Left lung (tissue), 10 donors: ENCODE results near the gene TMEM134. TPM values are rescaled to one million over a fixed set of nuclear protein-coding genes. Genes with fewer than 3 reads are reported as not detected.
A peak's percentile ranks its signal among the peaks of the same experiment; 100 is the strongest.

Source experiments
- ATAC-seq: fragments of 200-7000 bp; cut with Tn5 transposase; one replicate; pipeline ENCODE4 v1.9.1; 2020; ENCODE audit warnings: moderate library complexity
- DNase-seq, 4 donors: peaks; one replicate each; pipeline ENCODE4 v3.0.0-alpha.2; 2013 to 2020
- H3K27ac ChIP-seq, 2 donors: fragments of 200-600 bp; sonication (generic) in 1 of 2; one replicate each; pipeline versions ENCODE4 v1.5.0 to v1.8.0; 2020 to 2021
- H3K27me3 ChIP-seq, 2 donors: fragments of 200-600 bp; sonication (generic) in 1 of 2; one replicate each; pipeline versions ENCODE4 v1.5.0 to v1.8.0; 2020 to 2021
- H3K36me3 ChIP-seq, 2 donors: fragments of 200-600 bp; sonication (generic) in 1 of 2; one replicate each; pipeline versions ENCODE4 v1.5.0 to v1.8.0; 2020 to 2021
- H3K4me1 ChIP-seq, 2 donors: fragments of 200-600 bp; one replicate each; pipeline ENCODE4 v1.8.0; 2021
- H3K4me3 ChIP-seq, 2 donors: fragments of 200-600 bp; sonication (generic) in 1 of 2; one replicate each; pipeline versions ENCODE4 v1.5.0 to v1.8.0; 2020 to 2021; ENCODE audit warnings: mild to moderate bottlenecking in 1 of 2
- H3K9me3 ChIP-seq, 2 donors: fragments of 200-600 bp; sonication (generic) in 1 of 2; one replicate each; pipeline versions ENCODE4 v1.5.0 to v1.8.0; 2020 to 2021
- CTCF ChIP-seq, 2 donors: fragments of 200-600 bp; sonication (generic) in 1 of 2; IDR thresholded peaks; one replicate each; pipeline versions ENCODE4 v1.5.0 to v1.8.0; 2021; ENCODE audit warnings: antibody characterized with exemption in 2 of 2
- intact Hi-C, 2 donors: fragments of 100-400 bp; cut with DNase I; formaldehyde crosslinking; loops; one replicate each; pipeline versions ENCODE4 v1.11.2 to v1.14.2; 2022
- polyA plus RNA-seq, 6 donors: library from polyadenylated mRNA; unstranded; fragments of 120-200 nt; gene quantifications; one replicate each; pipeline ENCODE4 v1.2.1, GENCODE V29; 2013; ENCODE audit not compliant: insufficient read length in 6 of 6
- total RNA-seq, 2 donors: library from RNA; stranded (reverse); fragmentation: NEBNext Ultra II Directional; extraction: Animal tissue kit (Norgen Biotek cat#: 25700); gene quantifications; one replicate each; pipeline ENCODE4 v1.2.1, GENCODE V29; 2021
- donor health status: DM: no; HTN: yes; CAD: no.
- donor health status: DM: no; HTN: no; CAD: no.

The TMEM134 gene
- total and polyA plus RNA-seq, 8 donors = 33.4 to 51.8 (median 44.7) TPM

- peaks cover 24 to 55% of the 10 kb centered on the region in 2 donors for H3K4me1 ChIP-seq
- no peak for TF ChIP-seq CTCF (IDR thresholded peaks at IDR 0.05)
- ATAC-seq = peak; percentile 28
- intact Hi-C loops = loop anchor here in 1 of 2 donors (5.0 kb wide), 1 partner anchor 115 kb away; the partner anchor contains the start of gene RAD9A
- peak overlapping the region; percentile 83 to 94 for H3K4me3 ChIP-seq
- H3K27me3 ChIP-seq = peaks cover 0 to 41% of the 10 kb centered on the region in 2 donors
- peaks cover 0 to 12% of the 10 kb centered on the region in 2 donors for H3K36me3 ChIP-seq
- H3K27ac ChIP-seq = peak overlapping the region; percentile 97 to 99
- no peaks in the 10 kb centered on the region for H3K9me3 ChIP-seq
- no peak for DNase-seq
Observed at GRCh38 chr11:67507242-67507863, 38.3 kb upstream of the TMEM134 start.

- DNase-seq (peak in 1 of 4 donors; percentile 76), ATAC-seq (no peak)
- H3K36me3 ChIP-seq = peaks cover 0 to 20% of the 10 kb centered on the region in 2 donors
- intact Hi-C loops = loop anchor here in 1 of 2 donors (5.0 kb wide), 1 partner anchor 114 kb away; the partner anchor contains the start of gene RAD9A
- peaks cover 24 to 59% of the 10 kb centered on the region in 2 donors for H3K4me1 ChIP-seq
- H3K4me3 ChIP-seq = peak overlapping the region in 1 of 2 donors; percentile 94
- TF ChIP-seq CTCF (IDR thresholded peaks at IDR 0.05) = peak; percentile 5 to 18
- peaks cover 0 to 32% of the 10 kb centered on the region in 2 donors for H3K27me3 ChIP-seq
- peak overlapping the region; percentile 88 to 99 for H3K27ac ChIP-seq
- no peaks in the 10 kb centered on the region for H3K9me3 ChIP-seq
Observed at GRCh38 chr11:67506426-67507051, 37.5 kb upstream of the TMEM134 start.

- no peaks in the 10 kb centered on the region for H3K9me3 ChIP-seq
- ATAC-seq (peak; percentile 69), DNase-seq (peak; percentile 74 to 98 (median 93))
- H3K36me3 ChIP-seq = peaks cover 0 to 25% of the 10 kb centered on the region in 2 donors
- H3K4me3 ChIP-seq = peak overlapping the region in 1 of 2 donors; percentile 94
- TF ChIP-seq CTCF (IDR thresholded peaks at IDR 0.05) = peak; percentile 94 to 100
- H3K27ac ChIP-seq = peak overlapping the region; percentile 88 to 92
- H3K4me1 ChIP-seq = peaks cover 24 to 65% of the 10 kb centered on the region in 2 donors
- intact Hi-C loops = loop anchor here in 1 of 2 donors (5.0 kb wide), 1 partner anchor 114 kb away; the partner anchor contains the start of gene RAD9A
- H3K27me3 ChIP-seq = peaks cover 0 to 26% of the 10 kb centered on the region in 2 donors
Observed at GRCh38 chr11:67505605-67506396, 36.8 kb upstream of the TMEM134 start.

GRCh38 chr11:67504950-67505581 lies 36.0 kb upstream of the TMEM134 start, which contains the start of gene PITPNM1:
Gene PITPNM1 (minus strand): TSS chr11:67505363. CDS start chr11:67504180, 1,183 bp downstream.
- peaks cover 24 to 65% of the 10 kb centered on the region in 2 donors for H3K4me1 ChIP-seq
- H3K9me3 ChIP-seq = no peaks in the 10 kb centered on the region
- H3K4me3 ChIP-seq = peak within 1 kb of the TSS; percentile 50 to 94
- H3K36me3 ChIP-seq = peaks cover 0 to 27% of the 10 kb centered on the region in 2 donors
- DNase-seq (peak; percentile 43 to 97 (median 80)), ATAC-seq (peak; percentile 56)
- intact Hi-C loops = loop anchor here in 1 of 2 donors (5.0 kb wide), 1 partner anchor 113 kb away; the partner anchor contains the start of gene RAD9A
- H3K27me3 ChIP-seq = peaks cover 0 to 20% of the 10 kb centered on the region in 2 donors
- TF ChIP-seq CTCF (IDR thresholded peaks at IDR 0.05) = no peak
- peak within 1 kb of the TSS; percentile 88 to 92 for H3K27ac ChIP-seq
